Hepatocyte (in vitro differentiated cells): ENCODE measurements around the gene PIGS. TPM values are rescaled to one million over a fixed set of nuclear protein-coding genes. Genes with fewer than 3 reads are reported as not detected.

Experiments used
- DNase-seq: peaks from one replicate; pipeline ENCODE4 v3.0.0-alpha.2; 2016; ENCODE audit warnings: low spot score
- H2AFZ ChIP-seq: fragments of 200-600 bp; sonication (generic); 2 replicates; pipeline ENCODE4 v1.6.0; 2016; ENCODE audit warnings: antibody characterized with exemption, mild to moderate bottlenecking
- H3K27ac ChIP-seq: fragments of 200-600 bp; sonication (generic); 2 replicates; pipeline ENCODE4 v1.5.1; 2016; ENCODE audit warnings: mild to moderate bottlenecking
- H3K27me3 ChIP-seq: fragments of 200-600 bp; sonication (generic); 2 replicates; pipeline ENCODE4 v1.6.1; 2016
- H3K36me3 ChIP-seq: fragments of 200-600 bp; sonication (generic); replicated peaks from 2 replicates; pipeline ENCODE4 v1.5.1; 2016; ENCODE audit warnings: low read depth; ENCODE audit not compliant: insufficient read depth
- H3K4me1 ChIP-seq: fragments of 200-600 bp; sonication (generic); 2 replicates; pipeline ENCODE4 v1.5.1; 2016; ENCODE audit warnings: mild to moderate bottlenecking, moderate library complexity; ENCODE audit not compliant: insufficient read depth
- H3K4me2 ChIP-seq: fragments of 200-600 bp; sonication (generic); 2 replicates; pipeline ENCODE4 v1.6.0; 2016
- H3K4me3 ChIP-seq: fragments of 200-600 bp; sonication (generic); 2 replicates; pipeline ENCODE4 v1.5.1; 2016; ENCODE audit warnings: mild to moderate bottlenecking
- H3K79me2 ChIP-seq: fragments of 200-600 bp; sonication (generic); 2 replicates; pipeline ENCODE4 v1.6.0; 2017; ENCODE audit warnings: mild to moderate bottlenecking
- H3K9me2 ChIP-seq: fragments of 200-600 bp; sonication (generic); replicated peaks from 2 replicates; pipeline ENCODE4 v1.6.0; 2017; ENCODE audit warnings: mild to moderate bottlenecking; ENCODE audit not compliant: insufficient read depth
- H3K9me3 ChIP-seq: fragments of 200-600 bp; sonication (generic); 2 replicates; pipeline ENCODE4 v1.5.1; 2016; ENCODE audit warnings: low read depth, mild to moderate bottlenecking
- H4K20me1 ChIP-seq: fragments of 200-600 bp; sonication (generic); 2 replicates; pipeline ENCODE4 v1.6.0; 2016; ENCODE audit warnings: mild to moderate bottlenecking; ENCODE audit not compliant: insufficient read depth, poor library complexity, severe bottlenecking
- EZH2 ChIP-seq: fragments of 200-600 bp; sonication (generic); IDR thresholded peaks from 2 replicates; pipeline ENCODE4 v1.6.1; 2016; ENCODE audit warnings: antibody characterized with exemption, mild to moderate bottlenecking, borderline replicate concordance
- EZH2phosphoT487 ChIP-seq: fragments of 200-600 bp; sonication (generic); IDR thresholded peaks from one replicate; pipeline ENCODE4 v1.6.1; 2018; ENCODE audit warnings: antibody characterized with exemption, mild to moderate bottlenecking, low read depth, moderate library complexity; ENCODE audit not compliant: unreplicated experiment, severe bottlenecking
- WGBS: methylation state at CpG from one replicate; pipeline ENCODE4 v1.1.6; 2016; ENCODE audit warnings: low lambda C conversion rate; ENCODE audit errors: missing lambda C conversion rate; 5-methylcytosine and 5-hydroxymethylcytosine counted together
- polyA plus RNA-seq: library from polyadenylated mRNA; unstranded; fragments of >200 nt; fragmentation: Nextera tagmentation; extraction: Ambion mirVana; gene quantifications from 2 replicates; pipeline ENCODE4 v1.2.1, GENCODE V29; 2016
- total RNA-seq: library from RNA; depleted of rRNA; stranded (reverse); fragments of >200 nt; gene quantifications from 2 replicates; pipeline ENCODE4 v1.2.3, GENCODE V29; 2014
- TF ChIP-seq, protein P1 (sequence below): fragments of 200-600 bp; sonication (generic); IDR thresholded peaks from 2 replicates; pipeline ENCODE4 v1.5.1; 2016; ENCODE audit warnings: antibody characterized with exemption, mild to moderate bottlenecking; ENCODE audit not compliant: poor library complexity

Gene PIGS
- total and polyA plus RNA-seq, 2 experiments from 2014 or later = 59.1 to 65.4 TPM

DNA sequence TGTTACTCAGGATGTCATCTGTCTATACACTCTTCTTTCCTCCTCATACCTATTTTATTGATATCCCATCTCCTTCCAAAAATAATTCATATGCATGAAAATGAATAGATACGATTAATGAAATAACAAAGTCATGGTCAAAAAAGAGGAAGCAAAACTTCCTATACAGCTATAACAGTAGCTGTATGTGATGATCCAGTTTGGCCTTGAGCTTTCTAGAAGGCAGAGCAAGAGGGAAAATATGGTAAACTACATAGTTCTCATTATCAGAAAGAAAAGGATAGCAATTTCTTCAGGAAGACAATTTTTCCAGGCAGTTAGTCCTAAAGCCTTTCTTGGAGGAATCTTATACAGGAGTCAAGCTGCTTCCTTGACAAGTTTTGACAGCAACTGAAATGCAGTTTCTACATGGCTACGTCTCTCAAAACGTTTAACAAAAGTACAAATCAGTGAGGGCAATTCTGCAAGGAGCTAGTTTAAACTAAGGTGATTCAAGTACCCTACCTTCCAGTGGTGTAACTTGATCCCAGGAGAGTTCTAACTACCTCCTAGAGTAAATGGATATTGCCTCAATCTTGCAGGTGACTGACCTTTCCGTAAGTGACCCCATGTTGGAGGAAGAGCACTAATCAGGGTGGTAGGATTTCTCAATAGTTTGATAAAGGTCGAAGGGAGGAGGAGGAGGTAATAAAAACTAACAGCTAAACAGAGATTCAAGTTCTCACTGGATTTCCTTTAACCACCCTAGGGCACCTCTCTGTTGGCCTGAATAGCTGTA, 26.5 kb upstream of the PIGS start:
- Histone ChIP-seq H3K36me3 (no peaks in the 10 kb centered on the region), H3K4me2 (peak overlapping the region; percentile 86), H3K9me3 (no peaks in the 10 kb centered on the region), H4K20me1 (no peaks in the 10 kb centered on the region), H3K27me3 (no peaks in the 10 kb centered on the region), H3K4me1 (no peaks in the 10 kb centered on the region), H3K9me2 (no peaks in the 10 kb centered on the region), H3K27ac (peak overlapping the region; percentile 8), H2AFZ (peak overlapping the region; percentile 86), H3K79me2 (peaks cover 21% of the 10 kb centered on the region), H3K4me3 (peak overlapping the region; percentile 25)
- DNase-seq = no peak
- TF ChIP-seq, protein P1, sequence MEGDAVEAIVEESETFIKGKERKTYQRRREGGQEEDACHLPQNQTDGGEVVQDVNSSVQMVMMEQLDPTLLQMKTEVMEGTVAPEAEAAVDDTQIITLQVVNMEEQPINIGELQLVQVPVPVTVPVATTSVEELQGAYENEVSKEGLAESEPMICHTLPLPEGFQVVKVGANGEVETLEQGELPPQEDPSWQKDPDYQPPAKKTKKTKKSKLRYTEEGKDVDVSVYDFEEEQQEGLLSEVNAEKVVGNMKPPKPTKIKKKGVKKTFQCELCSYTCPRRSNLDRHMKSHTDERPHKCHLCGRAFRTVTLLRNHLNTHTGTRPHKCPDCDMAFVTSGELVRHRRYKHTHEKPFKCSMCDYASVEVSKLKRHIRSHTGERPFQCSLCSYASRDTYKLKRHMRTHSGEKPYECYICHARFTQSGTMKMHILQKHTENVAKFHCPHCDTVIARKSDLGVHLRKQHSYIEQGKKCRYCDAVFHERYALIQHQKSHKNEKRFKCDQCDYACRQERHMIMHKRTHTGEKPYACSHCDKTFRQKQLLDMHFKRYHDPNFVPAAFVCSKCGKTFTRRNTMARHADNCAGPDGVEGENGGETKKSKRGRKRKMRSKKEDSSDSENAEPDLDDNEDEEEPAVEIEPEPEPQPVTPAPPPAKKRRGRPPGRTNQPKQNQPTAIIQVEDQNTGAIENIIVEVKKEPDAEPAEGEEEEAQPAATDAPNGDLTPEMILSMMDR = no peak
- TF ChIP-seq EZH2 (no peak), EZH2phosphoT487 (no peak)
- WGBS = 33% methylated on average over 5 of the region's 5 CpGs

DNA sequence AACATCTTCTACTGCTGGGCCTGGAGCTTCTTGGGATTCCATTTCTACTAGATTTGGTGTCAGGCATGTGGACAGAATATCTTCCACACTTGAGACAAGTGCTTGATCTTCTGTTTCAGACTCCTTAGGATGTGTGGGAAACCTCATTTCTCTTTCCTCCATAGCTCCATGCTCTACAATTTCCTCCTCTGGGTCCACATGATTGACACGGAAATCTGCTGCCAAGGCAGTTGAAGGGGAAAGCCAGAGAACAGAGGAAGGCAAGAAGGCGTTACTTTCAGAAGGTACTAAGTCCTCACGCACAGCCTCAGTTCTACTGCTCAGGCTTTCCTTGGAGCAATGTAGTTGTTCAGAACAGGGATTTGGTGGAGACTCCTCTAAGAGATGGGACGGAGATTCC, 20.9 kb upstream of the PIGS start:
- no peaks in the 10 kb centered on the region for H3K4me1 ChIP-seq
- no peak for DNase-seq
- TF ChIP-seq, protein P1 = no peak
- TF ChIP-seq EZH2 (no peak), EZH2phosphoT487 (no peak)
- no peak overlapping the region for H3K27ac ChIP-seq
- H3K79me2 ChIP-seq = peaks cover 21% of the 10 kb centered on the region
- no peak overlapping the region for H3K4me2 ChIP-seq
- H3K27me3 ChIP-seq = no peaks in the 10 kb centered on the region
- no peaks in the 10 kb centered on the region for H3K9me2 ChIP-seq
- no peaks in the 10 kb centered on the region for H3K9me3 ChIP-seq
- no peaks in the 10 kb centered on the region for H4K20me1 ChIP-seq
- H3K36me3 ChIP-seq = no peaks in the 10 kb centered on the region
- H2AFZ ChIP-seq = no peak overlapping the region
- WGBS = 97% methylated on average over 4 of the region's 4 CpGs
- H3K4me3 ChIP-seq = no peak overlapping the region

DNA sequence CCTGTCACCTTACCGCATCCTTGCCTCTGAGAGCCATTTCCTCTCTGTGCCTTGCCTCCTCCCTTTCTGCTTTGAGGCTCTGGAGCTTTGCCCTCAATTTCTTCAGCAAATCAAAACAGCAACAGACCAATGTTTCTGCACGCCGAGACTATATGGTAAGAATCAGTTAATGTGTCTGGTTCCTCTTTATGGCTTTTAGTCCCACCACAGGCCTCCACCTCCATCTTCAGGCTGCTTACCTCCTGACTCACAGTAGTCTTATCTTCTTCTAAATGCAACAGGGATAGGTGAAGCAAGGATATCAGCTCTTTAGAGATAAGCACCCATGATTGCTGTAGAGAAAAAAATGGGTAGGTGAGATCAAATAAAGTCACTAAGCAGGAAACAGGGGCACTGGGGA, 14.5 kb upstream of the PIGS start:
- H3K9me2 ChIP-seq = no peaks in the 10 kb centered on the region
- WGBS = 86% methylated on average over 3 of the region's 3 CpGs
- H3K36me3 ChIP-seq = no peaks in the 10 kb centered on the region
- no peaks in the 10 kb centered on the region for H3K9me3 ChIP-seq
- H3K27me3 ChIP-seq = no peaks in the 10 kb centered on the region
- H3K4me3 ChIP-seq = no peak overlapping the region
- TF ChIP-seq EZH2phosphoT487 = no peak
- TF ChIP-seq, protein P1 = no peak
- TF ChIP-seq EZH2 = no peak
- no peaks in the 10 kb centered on the region for H3K4me1 ChIP-seq
- no peak for DNase-seq
- H3K27ac ChIP-seq = no peak overlapping the region
- H4K20me1 ChIP-seq = no peaks in the 10 kb centered on the region
- no peaks in the 10 kb centered on the region for H3K79me2 ChIP-seq
- H2AFZ ChIP-seq = no peak overlapping the region
- no peak overlapping the region for H3K4me2 ChIP-seq

DNA sequence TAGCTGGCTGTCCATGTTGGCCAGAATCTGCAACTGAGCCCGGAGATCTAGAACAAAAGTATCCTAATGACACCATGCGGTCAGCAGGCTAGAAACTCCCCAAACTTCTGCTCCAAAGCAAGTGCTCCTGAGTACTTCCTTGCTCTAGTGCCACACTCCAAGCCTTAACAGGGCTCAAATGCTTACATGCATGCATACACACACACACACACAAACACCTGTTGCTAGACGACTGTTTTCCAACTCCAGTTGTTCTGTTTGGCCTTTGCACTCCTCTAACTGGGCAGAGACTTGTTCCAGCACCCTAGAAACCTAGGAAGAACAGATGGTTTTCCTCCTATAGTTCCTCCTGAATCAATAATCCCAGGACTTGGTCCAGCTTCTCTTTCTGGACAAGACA, 13.1 kb upstream of the PIGS start:
- no peak for TF ChIP-seq EZH2phosphoT487
- no peak overlapping the region for H2AFZ ChIP-seq
- H3K9me2 ChIP-seq = no peaks in the 10 kb centered on the region
- H3K27ac ChIP-seq = no peak overlapping the region
- no peaks in the 10 kb centered on the region for H3K79me2 ChIP-seq
- no peak for DNase-seq
- H3K4me1 ChIP-seq = no peaks in the 10 kb centered on the region
- H3K4me3 ChIP-seq = no peak overlapping the region
- H3K27me3 ChIP-seq = no peaks in the 10 kb centered on the region
- H4K20me1 ChIP-seq = no peaks in the 10 kb centered on the region
- no peaks in the 10 kb centered on the region for H3K9me3 ChIP-seq
- 97% methylated on average over 3 of the region's 3 CpGs for WGBS
- H3K36me3 ChIP-seq = no peaks in the 10 kb centered on the region
- no peak overlapping the region for H3K4me2 ChIP-seq
